Measurements from ENCODE around the gene ALB.

DNA sequence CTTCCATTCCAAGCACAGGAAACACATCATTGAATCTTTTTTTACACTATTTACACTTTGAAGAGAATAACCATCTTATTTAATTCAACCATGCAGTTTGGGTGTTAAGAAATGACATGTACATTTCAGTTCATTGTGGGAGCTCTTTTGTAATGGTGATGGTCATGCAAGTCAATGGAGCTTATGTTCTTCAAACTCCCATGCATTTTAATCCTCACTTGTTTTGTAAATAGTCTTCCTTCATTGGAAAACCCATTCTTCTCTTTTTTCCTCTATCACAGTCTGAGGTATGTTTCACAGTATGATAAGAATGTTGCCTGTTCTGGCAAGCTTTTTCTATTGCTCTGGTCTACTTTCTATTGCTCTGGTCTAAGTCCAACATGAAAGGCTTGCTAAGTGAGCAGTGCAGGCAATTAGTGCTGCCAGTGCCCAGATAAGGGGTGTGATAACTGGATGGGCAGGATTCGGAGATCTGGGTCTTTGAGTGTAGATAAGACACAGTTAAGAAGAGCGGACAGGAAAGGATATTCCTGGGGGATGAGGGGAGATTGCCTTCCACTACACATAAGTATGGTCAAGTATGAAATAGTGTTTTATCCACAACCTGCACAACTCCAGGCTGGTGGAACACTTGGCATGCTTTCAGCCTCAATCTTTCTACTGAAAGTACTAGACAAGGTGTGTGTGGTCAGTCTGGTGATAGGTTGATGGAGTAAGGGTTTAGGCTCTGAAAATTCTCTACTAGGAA lies 49.0 kb downstream of the ALB start:
- TF ChIP-seq, protein P1, sequence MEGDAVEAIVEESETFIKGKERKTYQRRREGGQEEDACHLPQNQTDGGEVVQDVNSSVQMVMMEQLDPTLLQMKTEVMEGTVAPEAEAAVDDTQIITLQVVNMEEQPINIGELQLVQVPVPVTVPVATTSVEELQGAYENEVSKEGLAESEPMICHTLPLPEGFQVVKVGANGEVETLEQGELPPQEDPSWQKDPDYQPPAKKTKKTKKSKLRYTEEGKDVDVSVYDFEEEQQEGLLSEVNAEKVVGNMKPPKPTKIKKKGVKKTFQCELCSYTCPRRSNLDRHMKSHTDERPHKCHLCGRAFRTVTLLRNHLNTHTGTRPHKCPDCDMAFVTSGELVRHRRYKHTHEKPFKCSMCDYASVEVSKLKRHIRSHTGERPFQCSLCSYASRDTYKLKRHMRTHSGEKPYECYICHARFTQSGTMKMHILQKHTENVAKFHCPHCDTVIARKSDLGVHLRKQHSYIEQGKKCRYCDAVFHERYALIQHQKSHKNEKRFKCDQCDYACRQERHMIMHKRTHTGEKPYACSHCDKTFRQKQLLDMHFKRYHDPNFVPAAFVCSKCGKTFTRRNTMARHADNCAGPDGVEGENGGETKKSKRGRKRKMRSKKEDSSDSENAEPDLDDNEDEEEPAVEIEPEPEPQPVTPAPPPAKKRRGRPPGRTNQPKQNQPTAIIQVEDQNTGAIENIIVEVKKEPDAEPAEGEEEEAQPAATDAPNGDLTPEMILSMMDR (conservative IDR thresholded peaks at IDR 0.05; ENCODE audit: low read depth, low read length), result no peak
- no peak for TF ChIP-seq EZH2phosphoT487 (IDR thresholded peaks at IDR 0.05; ENCODE audit: borderline replicate concordance, low read length)
- no peak for TF ChIP-seq EZH2 (IDR thresholded peaks at IDR 0.05; ENCODE audit: low read length, unreplicated experiment)

All from PC-3 (cell line).